Ishikawa (cell line): Measurements from ENCODE around the gene BSCL2.

Experiments
- CEBPB ChIP-seq: IDR thresholded peaks from 2 replicates; pipeline ENCODE4 v1.6.1; 2012
- EP300 ChIP-seq: IDR thresholded peaks from 2 replicates; pipeline ENCODE4 v1.6.1; 2012; ENCODE audit warnings: borderline replicate concordance
- RAD21 ChIP-seq: IDR thresholded peaks from 2 replicates; pipeline ENCODE4 v1.6.1; 2012; ENCODE audit warnings: low read depth
- TEAD4 ChIP-seq: IDR thresholded peaks from 2 replicates; pipeline ENCODE4 v1.6.1; 2012
- USF1 ChIP-seq: IDR thresholded peaks from 2 replicates; pipeline ENCODE4 v1.6.1; 2012

GRCh38 chr11:62713343-62713742 lies 6.1 kb upstream of the BSCL2 start:
- no peak for TF ChIP-seq EP300
- no peak for TF ChIP-seq TEAD4
- no peak for TF ChIP-seq RAD21
- no peak for TF ChIP-seq USF1
- no peak for TF ChIP-seq CEBPB
